ENCODE results near the gene KCNMB2.

KCNMB2 gene

GRCh38 chr3:178802259-178802658 lies 266.0 kb downstream of the KCNMB2 start:
- DNase-seq (ENCODE audit: low read depth, low spot score), result no peak
- no peak overlapping the region for H3K4me3 ChIP-seq
- H3K9ac ChIP-seq (ENCODE audit: insufficient read length), result no peak overlapping the region
- H3K9me3 ChIP-seq (ENCODE audit: low read depth, low read length), result no peaks in the 10 kb centered on the region
- no peaks in the 10 kb centered on the region for H3K36me3 ChIP-seq (ENCODE audit: insufficient read depth, low read length)
- TF ChIP-seq EZH2 (IDR thresholded peaks at IDR 0.05), result no peak
- no peak for TF ChIP-seq FOXP2 (optimal IDR thresholded peaks at IDR 0.05; ENCODE audit: control extremely low read depth, extremely low read length, insufficient read depth)
- TF ChIP-seq POLR2AphosphoS5 (IDR thresholded peaks at IDR 0.05; ENCODE audit: borderline replicate concordance, low read depth, low read length), result no peak
- no peak overlapping the region for H3K27ac ChIP-seq

DNA sequence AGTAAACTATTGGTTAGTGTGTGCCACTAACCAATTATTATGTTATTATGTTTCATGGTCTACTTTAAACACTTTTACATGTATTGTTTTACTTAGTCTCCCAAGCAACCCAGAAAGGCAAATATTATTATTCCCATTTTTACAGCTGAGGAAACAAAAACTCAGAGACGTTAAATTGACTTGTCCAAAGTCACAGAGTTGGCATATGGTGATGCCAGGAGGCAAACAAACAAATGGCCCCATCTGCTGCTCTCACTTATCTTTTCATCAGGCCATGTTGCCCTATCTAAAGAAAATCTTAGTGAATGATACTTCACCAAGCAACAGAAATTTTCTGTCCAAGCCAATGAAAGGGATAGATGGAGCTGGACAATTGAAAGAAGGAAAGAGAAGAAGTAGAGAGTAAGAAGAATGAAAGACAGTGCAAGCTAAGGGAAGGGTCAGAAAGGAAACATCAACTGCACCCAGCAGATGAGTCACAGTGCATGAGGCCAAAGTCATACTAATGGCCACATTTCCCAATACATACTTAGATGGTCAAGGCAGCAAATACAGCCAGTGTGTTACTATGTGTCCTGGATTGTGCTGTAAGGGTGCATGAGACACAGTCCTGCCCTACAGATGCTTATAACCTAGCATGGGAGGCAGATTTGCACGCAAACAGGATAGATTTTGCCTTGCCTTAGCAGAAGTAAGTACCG lies 266.9 kb downstream of the KCNMB2 start:
- H3K9ac ChIP-seq (ENCODE audit: insufficient read length), result no peak overlapping the region
- no peak for TF ChIP-seq POLR2AphosphoS5 (IDR thresholded peaks at IDR 0.05; ENCODE audit: borderline replicate concordance, low read depth, low read length)
- no peak for TF ChIP-seq EZH2 (IDR thresholded peaks at IDR 0.05)
- no peak for TF ChIP-seq FOXP2 (optimal IDR thresholded peaks at IDR 0.05; ENCODE audit: control extremely low read depth, extremely low read length, insufficient read depth)
- H3K36me3 ChIP-seq (ENCODE audit: insufficient read depth, low read length), result no peaks in the 10 kb centered on the region
- H3K27ac ChIP-seq, result no peak overlapping the region
- H3K4me3 ChIP-seq, result no peak overlapping the region
- H3K9me3 ChIP-seq (ENCODE audit: low read depth, low read length), result no peaks in the 10 kb centered on the region
- no peak for DNase-seq (ENCODE audit: low read depth, low spot score)

GRCh38 chr3:178804606-178805005 lies 268.4 kb downstream of the KCNMB2 start:
- no peaks in the 10 kb centered on the region for H3K36me3 ChIP-seq (ENCODE audit: insufficient read depth, low read length)
- H3K27ac ChIP-seq, result no peak overlapping the region
- no peak overlapping the region for H3K4me3 ChIP-seq
- TF ChIP-seq POLR2AphosphoS5 (IDR thresholded peaks at IDR 0.05; ENCODE audit: borderline replicate concordance, low read depth, low read length), result no peak
- no peak for TF ChIP-seq FOXP2 (optimal IDR thresholded peaks at IDR 0.05; ENCODE audit: control extremely low read depth, extremely low read length, insufficient read depth)
- no peak for TF ChIP-seq EZH2 (IDR thresholded peaks at IDR 0.05)
- H3K9me3 ChIP-seq (ENCODE audit: low read depth, low read length), result no peaks in the 10 kb centered on the region
- no peak for DNase-seq (ENCODE audit: low read depth, low spot score)
- H3K9ac ChIP-seq (ENCODE audit: insufficient read length), result no peak overlapping the region

DNA sequence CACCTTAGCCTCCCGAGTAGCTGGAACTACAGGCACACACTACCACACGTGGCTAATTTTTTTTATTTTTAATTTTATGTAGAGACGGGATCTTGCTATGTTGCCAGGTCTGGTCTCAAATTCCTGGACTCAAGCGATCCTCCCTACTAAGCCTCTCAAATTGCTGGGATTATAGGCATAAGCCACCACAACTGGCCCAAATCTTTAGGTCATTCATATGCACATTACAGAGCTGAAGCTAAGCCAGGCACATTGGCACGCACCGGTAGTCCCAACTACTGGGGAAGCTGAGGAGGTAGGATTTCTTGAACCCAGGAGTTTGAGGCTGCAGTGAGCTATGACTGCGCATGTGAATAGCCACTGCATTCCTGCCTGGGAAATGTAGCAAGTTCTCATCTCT lies 269.5 kb downstream of the KCNMB2 start:
- Histone ChIP-seq H3K9me3 (ENCODE audit: low read depth, low read length) (no peaks in the 10 kb centered on the region), H3K36me3 (ENCODE audit: insufficient read depth, low read length) (no peaks in the 10 kb centered on the region), H3K27ac (no peak overlapping the region), H3K9ac (ENCODE audit: insufficient read length) (no peak overlapping the region), H3K4me3 (no peak overlapping the region)
- DNase-seq (ENCODE audit: low read depth, low spot score), result no peak
- TF ChIP-seq EZH2 (IDR thresholded peaks at IDR 0.05) (no peak), POLR2AphosphoS5 (IDR thresholded peaks at IDR 0.05; ENCODE audit: borderline replicate concordance, low read depth, low read length) (no peak), FOXP2 (optimal IDR thresholded peaks at IDR 0.05; ENCODE audit: control extremely low read depth, extremely low read length, insufficient read depth) (no peak)

GRCh38 chr3:178806651-178807050 lies 270.4 kb downstream of the KCNMB2 start:
- TF ChIP-seq POLR2AphosphoS5 (IDR thresholded peaks at IDR 0.05; ENCODE audit: borderline replicate concordance, low read depth, low read length), result no peak
- TF ChIP-seq FOXP2 (optimal IDR thresholded peaks at IDR 0.05; ENCODE audit: control extremely low read depth, extremely low read length, insufficient read depth), result no peak
- no peak for TF ChIP-seq EZH2 (IDR thresholded peaks at IDR 0.05)

GRCh38 chr3:178807694-178808093 lies 271.5 kb downstream of the KCNMB2 start:
- H3K9ac ChIP-seq (ENCODE audit: insufficient read length), result no peak overlapping the region
- no peak overlapping the region for H3K27ac ChIP-seq
- TF ChIP-seq POLR2AphosphoS5 (IDR thresholded peaks at IDR 0.05; ENCODE audit: borderline replicate concordance, low read depth, low read length) (no peak), FOXP2 (optimal IDR thresholded peaks at IDR 0.05; ENCODE audit: control extremely low read depth, extremely low read length, insufficient read depth) (no peak), EZH2 (IDR thresholded peaks at IDR 0.05) (no peak)
- H3K9me3 ChIP-seq (ENCODE audit: low read depth, low read length), result no peaks in the 10 kb centered on the region
- H3K36me3 ChIP-seq (ENCODE audit: insufficient read depth, low read length), result no peaks in the 10 kb centered on the region
- DNase-seq (ENCODE audit: low read depth, low spot score), result no peak
- H3K4me3 ChIP-seq, result no peak overlapping the region

More at GRCh38 chr3:178806651-178807050, 270.4 kb downstream of the KCNMB2 start:
- no peak for DNase-seq (ENCODE audit: low read depth, low spot score)
- no peaks in the 10 kb centered on the region for H3K36me3 ChIP-seq (ENCODE audit: insufficient read depth, low read length)
- no peaks in the 10 kb centered on the region for H3K9me3 ChIP-seq (ENCODE audit: low read depth, low read length)
- H3K27ac ChIP-seq, result no peak overlapping the region
- no peak overlapping the region for H3K4me3 ChIP-seq
- H3K9ac ChIP-seq (ENCODE audit: insufficient read length), result no peak overlapping the region

GRCh38 chr3:178808748-178809147 lies 272.5 kb downstream of the KCNMB2 start:
- TF ChIP-seq EZH2 (IDR thresholded peaks at IDR 0.05), result no peak
- no peak overlapping the region for H3K27ac ChIP-seq
- no peak overlapping the region for H3K4me3 ChIP-seq
- H3K9me3 ChIP-seq (ENCODE audit: low read depth, low read length), result no peaks in the 10 kb centered on the region
- no peak overlapping the region for H3K9ac ChIP-seq (ENCODE audit: insufficient read length)
- no peaks in the 10 kb centered on the region for H3K36me3 ChIP-seq (ENCODE audit: insufficient read depth, low read length)
- no peak for DNase-seq (ENCODE audit: low read depth, low spot score)

DNA sequence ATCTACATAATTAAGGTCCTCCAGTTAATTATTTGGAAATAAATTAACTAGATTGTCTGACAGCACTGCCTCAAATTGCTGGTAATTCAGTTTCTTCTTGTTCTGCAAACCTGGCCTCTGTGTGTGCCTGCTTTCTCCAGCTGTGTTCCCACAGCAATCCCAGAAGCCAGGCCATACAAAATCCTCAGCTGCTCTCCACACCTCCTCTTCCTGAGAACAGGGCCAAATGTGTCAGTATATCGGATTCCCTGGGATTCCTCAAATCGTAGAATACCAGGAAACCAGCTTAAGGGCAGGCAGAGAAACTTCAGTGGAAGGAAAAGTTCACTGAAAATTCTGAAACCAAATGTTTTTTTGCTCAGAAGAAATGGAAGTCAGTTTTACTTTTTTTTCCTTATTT lies 273.9 kb downstream of the KCNMB2 start:
- DNase-seq (ENCODE audit: low read depth, low spot score), result no peak
- Histone ChIP-seq H3K27ac (no peak overlapping the region), H3K9me3 (ENCODE audit: low read depth, low read length) (no peaks in the 10 kb centered on the region), H3K4me3 (no peak overlapping the region), H3K36me3 (ENCODE audit: insufficient read depth, low read length) (no peaks in the 10 kb centered on the region), H3K9ac (ENCODE audit: insufficient read length) (no peak overlapping the region)
- no peak for TF ChIP-seq POLR2AphosphoS5 (IDR thresholded peaks at IDR 0.05; ENCODE audit: borderline replicate concordance, low read depth, low read length)
- no peak for TF ChIP-seq EZH2 (IDR thresholded peaks at IDR 0.05)
- TF ChIP-seq FOXP2 (optimal IDR thresholded peaks at IDR 0.05; ENCODE audit: control extremely low read depth, extremely low read length, insufficient read depth), result no peak

- no peak for DNase-seq (ENCODE audit: low read depth, low spot score)
- no peak overlapping the region for H3K9ac ChIP-seq (ENCODE audit: insufficient read length)
- no peaks in the 10 kb centered on the region for H3K9me3 ChIP-seq (ENCODE audit: low read depth, low read length)
- TF ChIP-seq FOXP2 (optimal IDR thresholded peaks at IDR 0.05; ENCODE audit: control extremely low read depth, extremely low read length, insufficient read depth) (no peak), EZH2 (IDR thresholded peaks at IDR 0.05) (no peak), POLR2AphosphoS5 (IDR thresholded peaks at IDR 0.05; ENCODE audit: borderline replicate concordance, low read depth, low read length) (no peak)
- no peak overlapping the region for H3K27ac ChIP-seq
- no peak overlapping the region for H3K4me3 ChIP-seq
- no peaks in the 10 kb centered on the region for H3K36me3 ChIP-seq (ENCODE audit: insufficient read depth, low read length)
Measured at GRCh38 chr3:178822722-178823121, 286.5 kb downstream of the KCNMB2 start.

All from SK-N-MC (cell line).